HCT116 (cell line): ENCODE measurements around the gene PRKCZ. TPM values are rescaled to one million over a fixed set of nuclear protein-coding genes. Genes with fewer than 3 reads are reported as not detected.

Experiments used
- ATAC-seq: fragments of 200-7000 bp; cut with Tn5 transposase; 2 replicates; pipeline ENCODE4 v1.9.1; 2020; ENCODE audit warnings: mild to moderate bottlenecking, moderate library complexity
- BruUV-seq: library from RNA; stranded (reverse); fragments of 400-500 nt; replicated peaks from 2 replicates; lab custom pipeline; 2021; lab: Mats Ljungman, UMichigan
- CTCF ChIA-PET: fragments of 300-600 bp; sonication (Branson Sonifier 250); formaldehyde crosslinking; loops from one replicate; lab custom pipeline; 2021; ENCODE audit warnings: antibody characterized with exemption; lab: Charles Lee
- POLR2A ChIA-PET: fragments of 300-600, 350-600 bp; sonication (Branson Sonifier 250); formaldehyde crosslinking; loops from one replicate; lab custom pipeline; 2021; ENCODE audit warnings: antibody characterized with exemption; lab: Charles Lee
- RAD21 ChIA-PET, 2 experiments: fragments of 300-600 bp; sonication (Branson Sonifier 250); formaldehyde crosslinking; loops; one replicate each; lab custom pipeline; 2023; ENCODE audit warnings: low total read pairs in 2 of 2; ENCODE audit not compliant: uncharacterized antibody in 2 of 2, unreplicated experiment in 2 of 2, low non-redundant PET in 1 of 2; lab: Charles Lee
- DNase-seq: peaks from one replicate; pipeline ENCODE4 v3.0.0-alpha.2; 2010; ENCODE audit warnings: low read depth, low spot score
- H2AFZ ChIP-seq: fragments of 200-600 bp; shearing (Covaris generic), sonication (generic); 2 replicates; pipeline ENCODE4 v1.6.1; 2017; ENCODE audit warnings: low read depth, mixed run types, mixed read lengths, antibody characterized with exemption, low read length; ENCODE audit not compliant: poor library complexity, severe bottlenecking
- H3K27ac ChIP-seq: 2 replicates; pipeline ENCODE4 v1.5.1; 2012; ENCODE audit warnings: low read depth, low read length
- H3K27me3 ChIP-seq: fragments of 200-600 bp; sonication (generic); 2 replicates; pipeline ENCODE4 v1.6.1; 2016; ENCODE audit warnings: mixed run types, low read length, mixed read lengths; ENCODE audit not compliant: insufficient read depth
- H3K36me3 ChIP-seq, 2 experiments: fragments of 200-500 bp in 1 of 2; fragments of 200-600 bp in 1 of 2; sonication (Bioruptor generic) in 1 of 2; sonication (generic) in 1 of 2; 2 replicates each; pipeline versions ENCODE4 v1.5.1 to v1.6.1; 2014 to 2016; ENCODE audit warnings: low read length in 2 of 2, inconsistent platforms in 1 of 2, mixed read lengths in 1 of 2, mixed run types in 1 of 2; ENCODE audit not compliant: insufficient read depth in 2 of 2, control insufficient read depth in 1 of 2
- H3K4me1 ChIP-seq, 2 experiments: fragments of 200-600 bp in 1 of 2; sonication (generic) in 1 of 2; 2 replicates each; pipeline versions ENCODE4 v1.5.1 to v1.6.1; 2012 to 2017; ENCODE audit warnings: low read length in 2 of 2, inconsistent platforms in 1 of 2, mild to moderate bottlenecking in 1 of 2, mixed read lengths in 1 of 2, mixed run types in 1 of 2, moderate library complexity in 1 of 2; ENCODE audit not compliant: insufficient read depth in 2 of 2, control insufficient read depth in 1 of 2
- H3K4me2 ChIP-seq: fragments of 200-600 bp; sonication (generic); 2 replicates; pipeline ENCODE4 v1.6.1; 2017; ENCODE audit warnings: mixed run types, low read length, mixed read lengths
- H3K4me3 ChIP-seq, 2 experiments: fragments of 200-600 bp in 1 of 2; sonication (generic) in 1 of 2; replicated peaks in 1 of 2; 2 replicates each; pipeline ENCODE4 v1.5.1; 2011 to 2016; ENCODE audit warnings: low read length in 2 of 2, control low read depth in 1 of 2, low read depth in 1 of 2, mild to moderate bottlenecking in 1 of 2, mixed read lengths in 1 of 2, mixed run types in 1 of 2
- H3K79me2 ChIP-seq: fragments of 200-600 bp; sonication (generic); 2 replicates; pipeline ENCODE4 v1.6.1; 2017; ENCODE audit warnings: mild to moderate bottlenecking, mixed run types, low read length, moderate library complexity, mixed read lengths; ENCODE audit not compliant: insufficient read depth
- H3K9ac ChIP-seq: fragments of 200-600 bp; sonication (generic); 2 replicates; pipeline ENCODE4 v1.6.1; 2016; ENCODE audit warnings: low read length, mixed read lengths
- H3K9me2 ChIP-seq: fragments of 200-600 bp; sonication (generic), shearing (Covaris generic); 2 replicates; pipeline ENCODE4 v1.6.1; 2017; ENCODE audit warnings: mixed run types, mild to moderate bottlenecking, moderate library complexity; ENCODE audit not compliant: insufficient read depth
- H3K9me3 ChIP-seq, 2 experiments: fragments of 200-500 bp in 1 of 2; fragments of 200-600 bp in 1 of 2; sonication (Bioruptor generic) in 1 of 2; sonication (generic) in 1 of 2; 2 replicates each; pipeline ENCODE4 v1.6.1; 2014 to 2017; ENCODE audit warnings: low read length in 2 of 2, mixed read lengths in 2 of 2, inconsistent platforms in 1 of 2, low read depth in 1 of 2, mild to moderate bottlenecking in 1 of 2, mixed run types in 1 of 2, moderate library complexity in 1 of 2; ENCODE audit not compliant: control insufficient read depth in 1 of 2, insufficient read depth in 1 of 2
- H4K20me1 ChIP-seq: fragments of 200-600 bp; sonication (generic), shearing (Covaris generic); 2 replicates; pipeline ENCODE4 v1.6.1; 2017; ENCODE audit warnings: mixed run types, mild to moderate bottlenecking, moderate library complexity; ENCODE audit not compliant: insufficient read depth
- CBX3 ChIP-seq: IDR thresholded peaks from 2 replicates; pipeline ENCODE4 v1.6.1; 2012; ENCODE audit warnings: low read depth
- CTCF ChIP-seq, 3 experiments: fragments of 200-600 bp in 1 of 3; sonication (generic) in 1 of 3; IDR thresholded peaks in 2 of 3; conservative IDR thresholded peaks in 1 of 3; 2 replicates each; pipeline ENCODE4 v1.5.1; 2012 to 2017; ENCODE audit warnings: low read depth in 2 of 3, low read length in 2 of 3, antibody characterized with exemption in 1 of 3, borderline replicate concordance in 1 of 3, control low read depth in 1 of 3, mild to moderate bottlenecking in 1 of 3, mixed read lengths in 1 of 3, mixed run types in 1 of 3, moderate library complexity in 1 of 3; ENCODE audit not compliant: insufficient read depth in 1 of 3
- EGR1 ChIP-seq: IDR thresholded peaks from 2 replicates; pipeline ENCODE4 v1.6.1; 2012; ENCODE audit warnings: low read depth
- EZH2 ChIP-seq: fragments of 200-600 bp; sonication (generic); IDR thresholded peaks from 2 replicates; pipeline ENCODE4 v1.6.1; 2017; ENCODE audit warnings: antibody characterized with exemption, mixed run types
- EZH2phosphoT487 ChIP-seq: fragments of 200-600 bp; IDR thresholded peaks from 2 replicates; pipeline ENCODE4 v1.6.1; 2018; ENCODE audit warnings: antibody characterized with exemption, borderline replicate concordance
- JUND ChIP-seq: IDR thresholded peaks from 2 replicates; pipeline ENCODE4 v1.6.1; 2012
- MAX ChIP-seq: IDR thresholded peaks from 2 replicates; pipeline ENCODE4 v1.6.1; 2012
- POLR2A ChIP-seq: IDR thresholded peaks from 2 replicates; pipeline ENCODE4 v1.7.0; 2011; ENCODE audit warnings: borderline replicate concordance; ENCODE audit not compliant: insufficient read depth, insufficient read length; ENCODE audit errors: extremely low read depth
- POLR2AphosphoS5 ChIP-seq: IDR thresholded peaks from 2 replicates; pipeline ENCODE4 v1.6.1; 2011; ENCODE audit warnings: mild to moderate bottlenecking, low read depth, low read length, moderate library complexity
- YY1 ChIP-seq: IDR thresholded peaks from 2 replicates; pipeline ENCODE4 v1.6.1; 2011; ENCODE audit warnings: low read length, low read depth, moderate library complexity, mild to moderate bottlenecking; ENCODE audit not compliant: insufficient replicate concordance; ENCODE audit errors: extremely low read depth
- ZBTB33 ChIP-seq: IDR thresholded peaks from 2 replicates; pipeline ENCODE4 v1.6.1; 2011; ENCODE audit warnings: mild to moderate bottlenecking, low read length, moderate library complexity; ENCODE audit not compliant: insufficient replicate concordance; ENCODE audit errors: extremely low read depth
- ZFX ChIP-seq: fragments of 450-650 bp; IDR thresholded peaks from 2 replicates; pipeline ENCODE4 v1.6.1; 2017
- intact Hi-C: fragments of 100-400 bp; cut with micrococcal nuclease; formaldehyde crosslinking; loops from 2 replicates; pipeline ENCODE4 v1.10.0; 2022
- total RNA-seq: library from RNA; stranded (reverse); gene quantifications from one replicate; pipeline ENCODE4 v1.2.1, GENCODE V29; 2021; ENCODE audit not compliant: unreplicated experiment

PRKCZ gene
- total RNA-seq, 1 experiment from 2014 or later, result 46.8 TPM

DNA sequence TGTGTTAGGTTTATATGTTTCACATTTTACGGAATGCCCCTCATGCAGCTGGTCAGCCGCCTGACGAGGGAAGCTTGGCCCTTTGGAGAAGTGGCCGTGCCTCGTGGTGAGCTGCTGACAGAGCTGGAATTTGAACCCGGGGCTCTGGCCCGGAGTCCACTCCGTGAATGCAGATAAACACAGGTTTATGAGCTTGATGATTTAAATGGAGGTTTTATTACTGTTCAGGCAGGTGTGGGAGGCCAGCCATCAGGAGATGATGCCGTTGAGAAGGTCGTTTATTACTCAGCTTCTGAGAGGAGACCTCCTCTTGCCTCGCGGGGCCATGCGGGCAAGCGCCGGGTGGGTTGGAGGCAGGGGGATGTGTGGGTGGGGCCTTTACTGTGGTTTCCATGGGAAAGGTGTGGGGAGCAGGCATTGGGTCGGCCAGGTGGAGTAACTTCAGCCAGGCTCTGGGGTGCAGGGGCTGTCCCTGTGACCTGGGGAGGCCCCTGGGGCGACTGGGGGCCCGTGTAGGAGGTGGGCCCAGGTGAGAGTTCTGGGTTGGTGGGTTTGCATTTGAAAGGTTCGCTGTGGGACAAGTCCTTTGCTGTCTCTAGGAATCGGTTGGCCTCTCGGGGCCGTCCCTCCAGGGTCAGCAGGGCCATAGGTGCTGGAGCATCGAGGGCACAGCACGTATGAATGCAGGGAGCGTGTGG lies 22.0 kb downstream of the PRKCZ start:
- no peak overlapping the region for H2AFZ ChIP-seq
- no TSS peak for BruUV-seq
- H3K27ac ChIP-seq, result no peak overlapping the region
- peaks cover 5 to 6% of the 10 kb centered on the region in 2 experiments; a peak in 3 of 4 replicates for H3K9me3 ChIP-seq
- H3K36me3 ChIP-seq, result peaks cover 0 to 6% of the 10 kb centered on the region in 2 experiments; a peak in 1 of 4 replicates
- ChIA-PET POLR2A (no interaction called here), CTCF (no interaction called here), RAD21 (no interaction called here)
- peaks cover 5% of the 10 kb centered on the region; the same call in 1 of the 2 replicates for H3K79me2 ChIP-seq
- TF ChIP-seq POLR2A, result no peak
- TF ChIP-seq CTCF (IDR thresholded peaks at IDR 0.05 in 2 of 3, conservative IDR thresholded peaks at IDR 0.05 in 1 of 3; ENCODE audit: borderline replicate concordance in 1 of 3, insufficient read depth in 1 of 3, low read depth in 2 of 3, low read length in 2 of 3), result no peak
- TF ChIP-seq YY1, result no peak
- no peak for TF ChIP-seq EGR1
- no peak for TF ChIP-seq MAX
- no peak for TF ChIP-seq JUND
- TF ChIP-seq POLR2AphosphoS5, result no peak
- TF ChIP-seq ZBTB33, result no peak
- no peak for TF ChIP-seq ZFX
- TF ChIP-seq CBX3, result no peak
- no peak for TF ChIP-seq EZH2
- TF ChIP-seq EZH2phosphoT487, result no peak
- H4K20me1 ChIP-seq, result no peaks in the 10 kb centered on the region
- intact Hi-C loops, result no loop called here
- DNase-seq (no peak), ATAC-seq (no peak)
- H3K9me2 ChIP-seq, result no peaks in the 10 kb centered on the region
- H3K27me3 ChIP-seq, result no peaks in the 10 kb centered on the region
- H3K9ac ChIP-seq, result no peak overlapping the region
- H3K4me2 ChIP-seq, result no peak overlapping the region
- H3K4me1 ChIP-seq, result no peaks in the 10 kb centered on the region
- no peak overlapping the region for H3K4me3 ChIP-seq
